AG04450 (cell line): ENCODE results near the gene ELMO2. TPM values are rescaled to one million over a fixed set of nuclear protein-coding genes. Genes with fewer than 3 reads are reported as not detected.

Experiments used
- CTCF ChIA-PET: fragments of 300-600, 350-600 bp; formaldehyde crosslinking; extraction: SDS; loops from one replicate; lab custom pipeline; 2022; ENCODE audit warnings: antibody characterized with exemption, inconsistent platforms; lab: Charles Lee
- POLR2A ChIA-PET: fragments of 350-600 bp; formaldehyde crosslinking; extraction: SDS; loops from one replicate; lab custom pipeline; 2021; ENCODE audit warnings: antibody characterized with exemption, inconsistent platforms; lab: Yijun Ruan, JAX
- DNase-seq: peaks from one replicate; pipeline ENCODE4 v3.0.0-alpha.2; 2011; ENCODE audit warnings: low read depth, low spot score
- H3K27ac ChIP-seq: one replicate; pipeline ENCODE4 v1.5.1; 2012; ENCODE audit warnings: low read depth, low read length, control low read depth
- H3K27me3 ChIP-seq: one replicate; pipeline ENCODE4 v1.6.0; 2012; ENCODE audit warnings: low read length; ENCODE audit not compliant: control insufficient read depth, insufficient read depth
- H3K4me3 ChIP-seq: 2 replicates; pipeline ENCODE4 v1.5.1; 2011; ENCODE audit warnings: mild to moderate bottlenecking, low read depth, low read length, control low read depth
- H3K9me3 ChIP-seq: 2 replicates; pipeline ENCODE4 v1.5.1; 2012; ENCODE audit warnings: low read length; ENCODE audit not compliant: control insufficient read depth, insufficient read depth
- polyA plus RNA-seq: library from polyadenylated mRNA; depleted of rRNA; stranded (reverse); fragments of >200 nt; gene quantifications from 2 replicates; pipeline ENCODE4 v1.2.3, GENCODE V29; 2011
- TF ChIP-seq, protein P1 (sequence below): IDR thresholded peaks from 2 replicates; pipeline ENCODE4 v1.5.1; 2011; ENCODE audit warnings: low read depth, low read length, control low read depth, inconsistent platforms

Gene ELMO2
- polyA plus RNA-seq, 1 experiment, result 34.4 TPM

DNA sequence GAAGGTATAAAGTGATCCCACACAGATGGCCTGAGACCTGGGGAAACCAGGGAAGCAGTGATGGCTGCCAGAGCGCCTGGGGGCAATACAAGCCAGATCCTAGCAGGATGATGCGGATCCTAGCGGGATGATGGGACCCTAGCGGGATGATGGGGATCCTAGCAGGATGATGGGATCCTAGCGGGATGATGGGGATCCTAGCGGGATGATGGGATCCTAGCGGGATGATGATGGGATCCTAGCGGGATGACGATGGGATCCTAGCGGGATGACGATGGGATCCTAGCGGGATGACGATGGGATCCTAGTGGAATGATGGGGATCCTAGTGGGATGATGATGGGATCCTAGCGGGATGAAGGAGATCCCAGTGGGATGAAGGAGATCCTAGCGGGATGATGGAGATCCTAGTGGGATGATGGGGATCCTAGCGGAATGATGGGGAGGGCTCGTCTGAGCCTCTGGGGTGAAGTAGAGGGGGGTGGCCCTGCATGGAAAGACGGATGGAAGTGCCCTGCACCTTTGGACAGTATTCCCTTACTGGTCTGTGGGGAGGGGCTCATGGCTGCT, 54.0 kb downstream of the ELMO2 start:
- no peak overlapping the region for H3K27ac ChIP-seq
- no peak for DNase-seq
- POLR2A ChIA-PET, result no interaction called here
- TF ChIP-seq, protein P1, sequence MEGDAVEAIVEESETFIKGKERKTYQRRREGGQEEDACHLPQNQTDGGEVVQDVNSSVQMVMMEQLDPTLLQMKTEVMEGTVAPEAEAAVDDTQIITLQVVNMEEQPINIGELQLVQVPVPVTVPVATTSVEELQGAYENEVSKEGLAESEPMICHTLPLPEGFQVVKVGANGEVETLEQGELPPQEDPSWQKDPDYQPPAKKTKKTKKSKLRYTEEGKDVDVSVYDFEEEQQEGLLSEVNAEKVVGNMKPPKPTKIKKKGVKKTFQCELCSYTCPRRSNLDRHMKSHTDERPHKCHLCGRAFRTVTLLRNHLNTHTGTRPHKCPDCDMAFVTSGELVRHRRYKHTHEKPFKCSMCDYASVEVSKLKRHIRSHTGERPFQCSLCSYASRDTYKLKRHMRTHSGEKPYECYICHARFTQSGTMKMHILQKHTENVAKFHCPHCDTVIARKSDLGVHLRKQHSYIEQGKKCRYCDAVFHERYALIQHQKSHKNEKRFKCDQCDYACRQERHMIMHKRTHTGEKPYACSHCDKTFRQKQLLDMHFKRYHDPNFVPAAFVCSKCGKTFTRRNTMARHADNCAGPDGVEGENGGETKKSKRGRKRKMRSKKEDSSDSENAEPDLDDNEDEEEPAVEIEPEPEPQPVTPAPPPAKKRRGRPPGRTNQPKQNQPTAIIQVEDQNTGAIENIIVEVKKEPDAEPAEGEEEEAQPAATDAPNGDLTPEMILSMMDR, result no peak
- H3K9me3 ChIP-seq, result no peaks in the 10 kb centered on the region; the same call in 1 of the 2 replicates
- no peak overlapping the region for H3K4me3 ChIP-seq
- no peaks in the 10 kb centered on the region for H3K27me3 ChIP-seq
- CTCF ChIA-PET, result no interaction called here

DNA sequence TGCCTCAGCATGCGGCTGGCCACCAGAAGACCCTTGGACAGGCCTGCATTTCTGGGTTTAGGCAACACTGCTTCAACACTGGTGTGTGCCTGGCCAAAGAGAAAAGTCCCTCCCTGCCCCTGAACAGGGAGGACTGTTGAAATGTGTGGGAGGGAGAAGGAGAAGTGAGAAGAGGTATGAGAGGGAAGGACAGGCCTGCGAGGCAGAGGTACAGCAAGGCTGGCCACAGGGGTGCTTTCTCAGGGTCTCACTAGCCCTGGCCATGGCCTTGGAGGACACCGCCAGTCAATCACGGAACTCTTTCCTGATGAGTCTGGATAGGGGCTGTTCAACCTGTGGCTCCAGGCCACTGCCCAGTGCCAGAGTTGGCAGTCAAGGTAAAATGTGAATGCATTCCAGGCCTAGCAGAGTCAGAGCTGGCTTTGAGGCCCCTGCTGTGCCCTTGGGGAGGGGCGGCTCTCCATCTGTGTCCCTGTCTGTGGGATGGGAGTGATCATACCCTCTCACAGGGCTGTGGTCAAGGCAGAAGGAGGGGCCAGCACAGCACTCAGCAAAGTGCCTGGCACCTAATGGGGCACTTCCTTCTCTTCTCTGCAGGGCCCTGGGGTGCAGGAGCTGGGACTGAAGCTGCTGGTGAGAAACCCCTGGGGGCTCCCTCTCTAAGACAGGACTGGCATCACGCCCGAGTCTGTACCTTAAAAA, 54.9 kb downstream of the ELMO2 start:
- ChIA-PET CTCF (interaction anchor here (2.8 to 3.5 kb wide), 2 partner anchors 220 to 382 kb away, joined by 20 to 49 read pairs; no protein-coding TSS in a partner anchor), POLR2A (no interaction called here)
- DNase-seq, result no peak
- Histone ChIP-seq H3K4me3 (no peak overlapping the region), H3K9me3 (no peaks in the 10 kb centered on the region; the same call in 1 of the 2 replicates), H3K27ac (peak overlapping the region; percentile 86), H3K27me3 (no peaks in the 10 kb centered on the region)
- TF ChIP-seq, protein P1, result no peak

DNA sequence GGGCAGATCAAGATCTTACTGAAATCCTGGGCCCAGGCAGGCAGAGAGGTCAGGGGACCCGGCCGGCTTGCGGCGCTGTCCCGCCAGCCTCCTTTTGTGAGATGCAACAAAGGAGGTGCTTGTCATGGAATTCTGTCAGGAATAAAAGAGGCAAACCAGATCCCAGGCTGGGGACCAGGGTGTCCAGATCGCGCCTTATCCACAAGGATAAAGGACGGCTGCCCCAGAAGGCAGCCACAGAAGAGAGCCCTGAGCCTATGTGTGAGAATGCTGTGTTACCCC, 55.5 kb downstream of the ELMO2 start:
- Histone ChIP-seq H3K27ac (peak overlapping the region; percentile 86), H3K27me3 (no peaks in the 10 kb centered on the region), H3K4me3 (no peak overlapping the region), H3K9me3 (no peaks in the 10 kb centered on the region; the same call in 1 of the 2 replicates)
- POLR2A ChIA-PET, result no interaction called here
- CTCF ChIA-PET, result interaction anchor here (2.8 to 3.5 kb wide), 2 partner anchors 220 to 381 kb away, joined by 20 to 49 read pairs; no protein-coding TSS in a partner anchor
- DNase-seq, result no peak
- TF ChIP-seq, protein P1, result no peak

DNA sequence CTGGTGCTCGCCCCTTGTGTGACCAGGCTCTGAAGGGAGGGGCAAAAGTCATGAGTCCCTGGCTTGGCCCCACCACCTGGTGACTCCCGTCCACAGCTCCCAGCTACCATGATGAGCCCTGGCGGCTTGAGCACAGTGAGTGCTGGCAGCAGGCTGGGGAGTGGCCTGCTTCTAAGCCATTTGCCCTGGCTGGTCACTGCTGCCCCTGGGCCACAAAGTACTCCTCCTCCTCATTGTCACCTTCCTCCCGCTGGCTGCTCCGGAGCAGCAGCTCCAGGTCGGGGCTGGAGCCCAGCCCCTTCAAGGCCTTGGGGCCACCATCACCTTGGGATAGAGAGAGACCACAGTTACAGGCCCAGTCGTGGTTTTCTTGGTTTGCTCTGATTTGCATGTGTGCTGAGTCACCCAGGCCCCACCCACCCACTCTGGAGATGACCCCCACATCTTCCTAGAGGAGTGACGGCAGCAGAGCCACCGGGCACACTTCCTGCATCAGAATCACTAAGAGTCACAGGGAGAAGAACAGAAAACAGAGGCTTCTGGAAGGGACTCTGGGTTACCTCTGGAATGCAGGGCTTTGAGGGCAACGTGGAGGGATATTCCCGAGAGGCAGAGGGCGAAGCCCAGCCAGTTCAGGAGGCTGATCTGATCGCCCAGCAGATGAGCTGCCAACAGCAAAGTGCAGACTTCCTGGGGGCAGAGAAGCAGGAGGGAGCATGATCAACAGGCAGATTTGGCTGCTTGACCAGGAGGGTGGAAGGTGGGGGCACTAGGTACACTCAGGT, 56.0 kb downstream of the ELMO2 start:
- CTCF ChIA-PET, result interaction anchor here (0.6 to 3.5 kb wide), 4 partner anchors 219 to 1280 kb away, joined by 4 to 49 read pairs (median 12); no protein-coding TSS in a partner anchor
- Histone ChIP-seq H3K4me3 (no peak overlapping the region), H3K9me3 (no peaks in the 10 kb centered on the region; the same call in 1 of the 2 replicates), H3K27me3 (no peaks in the 10 kb centered on the region), H3K27ac (peak overlapping the region; percentile 86)
- POLR2A ChIA-PET, result no interaction called here
- TF ChIP-seq, protein P1, result no peak
- DNase-seq, result peak; percentile 65
